ENCODE results near the gene DPYD.

DPYD gene

GRCh38 chr1:97920276-97920831 lies 480 bp downstream of the DPYD start:
- ChIA-PET POLR2A (interaction anchor here (0.6 to 1.0 kb wide), 4 partner anchors 75 to 406 kb away, joined by 3 read pairs; no protein-coding TSS in a partner anchor), CTCF (no interaction called here)
- TF ChIP-seq L3MBTL2 (conservative IDR thresholded peaks at IDR 0.05) = peak; percentile 54; the same call in 1 of the 2 replicates
- no peak for TF ChIP-seq FOXA1 (IDR thresholded peaks at IDR 0.05)
- DNase-seq (ENCODE audit: extremely low spot score) = peak; percentile 17

- CTCF ChIA-PET = no interaction called here
- DNase-seq (ENCODE audit: extremely low spot score) = no peak
- TF ChIP-seq FOXA1 (IDR thresholded peaks at IDR 0.05) (no peak), BHLHE40 (IDR thresholded peaks at IDR 0.05; ENCODE audit: borderline replicate concordance) (no peak), HDGF (IDR thresholded peaks at IDR 0.05; ENCODE audit: borderline replicate concordance) (no peak), NFRKB (IDR thresholded peaks at IDR 0.05) (no peak), ARNT (IDR thresholded peaks at IDR 0.05) (no peak), SUZ12 (IDR thresholded peaks at IDR 0.05) (no peak), TARDBP (IDR thresholded peaks at IDR 0.05) (no peak), ELF4 (IDR thresholded peaks at IDR 0.05) (no peak), PKNOX1 (IDR thresholded peaks at IDR 0.05) (no peak), LEF1 (IDR thresholded peaks at IDR 0.05; ENCODE audit: borderline replicate concordance) (no peak), L3MBTL2 (conservative IDR thresholded peaks at IDR 0.05) (no peak), FOXM1 (IDR thresholded peaks at IDR 0.05; ENCODE audit: borderline replicate concordance) (no peak), SP1 (IDR thresholded peaks at IDR 0.05) (no peak)
- POLR2A ChIA-PET = interaction anchor here (0.6 kb wide), 2 partner anchors 96 to 407 kb away, joined by 3 read pairs; no protein-coding TSS in a partner anchor
Observed at GRCh38 chr1:97919585-97920261, 1.1 kb downstream of the DPYD start.

GRCh38 chr1:97918961-97919360 lies 1.9 kb downstream of the DPYD start:
- TF ChIP-seq ARNT (IDR thresholded peaks at IDR 0.05) = no peak
- TF ChIP-seq FOXM1 (IDR thresholded peaks at IDR 0.05; ENCODE audit: borderline replicate concordance) = no peak
- no peak for TF ChIP-seq BHLHE40 (IDR thresholded peaks at IDR 0.05; ENCODE audit: borderline replicate concordance)
- TF ChIP-seq L3MBTL2 (conservative IDR thresholded peaks at IDR 0.05) = no peak
- no peak for TF ChIP-seq FOXA1 (IDR thresholded peaks at IDR 0.05)
- no peak for TF ChIP-seq ZNF384 (IDR thresholded peaks at IDR 0.05)
- no peak for TF ChIP-seq PKNOX1 (IDR thresholded peaks at IDR 0.05)
- DNase-seq (ENCODE audit: extremely low spot score) = no peak
- POLR2A ChIA-PET = no interaction called here
- CTCF ChIA-PET = no interaction called here

- ChIA-PET CTCF (no interaction called here), POLR2A (no interaction called here)
- TF ChIP-seq PKNOX1 (IDR thresholded peaks at IDR 0.05) (no peak), FOXA1 (IDR thresholded peaks at IDR 0.05) (no peak), ELF4 (IDR thresholded peaks at IDR 0.05) (no peak), ARNT (IDR thresholded peaks at IDR 0.05) (no peak), LEF1 (IDR thresholded peaks at IDR 0.05; ENCODE audit: borderline replicate concordance) (no peak), ZNF384 (IDR thresholded peaks at IDR 0.05) (no peak), CTBP1 (IDR thresholded peaks at IDR 0.05; ENCODE audit: borderline replicate concordance) (no peak), FOXM1 (IDR thresholded peaks at IDR 0.05; ENCODE audit: borderline replicate concordance) (no peak), HDGF (IDR thresholded peaks at IDR 0.05; ENCODE audit: borderline replicate concordance) (no peak), FOXK2 (IDR thresholded peaks at IDR 0.05) (no peak), SP1 (IDR thresholded peaks at IDR 0.05) (no peak), TARDBP (IDR thresholded peaks at IDR 0.05) (no peak), L3MBTL2 (conservative IDR thresholded peaks at IDR 0.05) (no peak), SUZ12 (IDR thresholded peaks at IDR 0.05) (no peak), NFRKB (IDR thresholded peaks at IDR 0.05) (no peak), BHLHE40 (IDR thresholded peaks at IDR 0.05; ENCODE audit: borderline replicate concordance) (no peak)
- DNase-seq (ENCODE audit: extremely low spot score) = no peak
Observed at GRCh38 chr1:97913506-97914139, 7.2 kb downstream of the DPYD start.

GRCh38 chr1:97911266-97912215 lies 9.3 kb downstream of the DPYD start:
- DNase-seq (ENCODE audit: extremely low spot score) = no peak
- ChIA-PET CTCF (no interaction called here), POLR2A (no interaction called here)
- TF ChIP-seq PKNOX1 (IDR thresholded peaks at IDR 0.05) (no peak), CTBP1 (IDR thresholded peaks at IDR 0.05; ENCODE audit: borderline replicate concordance) (no peak), FOXA1 (IDR thresholded peaks at IDR 0.05) (no peak), L3MBTL2 (conservative IDR thresholded peaks at IDR 0.05) (no peak), HDGF (IDR thresholded peaks at IDR 0.05; ENCODE audit: borderline replicate concordance) (no peak), ZNF384 (IDR thresholded peaks at IDR 0.05) (no peak), SUZ12 (IDR thresholded peaks at IDR 0.05) (no peak), TARDBP (IDR thresholded peaks at IDR 0.05) (no peak), LEF1 (IDR thresholded peaks at IDR 0.05; ENCODE audit: borderline replicate concordance) (no peak), NFRKB (IDR thresholded peaks at IDR 0.05) (no peak), BHLHE40 (IDR thresholded peaks at IDR 0.05; ENCODE audit: borderline replicate concordance) (no peak), SP1 (IDR thresholded peaks at IDR 0.05) (no peak), FOXK2 (IDR thresholded peaks at IDR 0.05) (no peak), ELF4 (IDR thresholded peaks at IDR 0.05) (no peak), FOXM1 (IDR thresholded peaks at IDR 0.05; ENCODE audit: borderline replicate concordance) (no peak), ARNT (IDR thresholded peaks at IDR 0.05) (no peak)

All from HEK293T (cell line).